Tibial nerve (tissue), 4 donors: ENCODE data around the gene WDR70.
"Not testable (repeated sequence)": the region's sequence is repeated elsewhere in the genome, so short reads cannot be mapped to it uniquely, and the experiment has no call there.

ENCODE experiments used
- EP300 ChIP-seq, 2 donors: sonication (generic); formaldehyde crosslinking; IDR thresholded peaks; one replicate each; pipeline ENCODE4 v1.6.1; 2017; ENCODE audit warnings: antibody characterized with exemption in 2 of 2, mild to moderate bottlenecking in 1 of 2
- POLR2A ChIP-seq, 2 donors: fragments of 450-650 bp; IDR thresholded peaks; one replicate each; pipeline ENCODE4 v1.6.1; 2017; ENCODE audit warnings: antibody characterized with exemption in 2 of 2, mild to moderate bottlenecking in 2 of 2, moderate library complexity in 2 of 2
- TF ChIP-seq, protein P1 (sequence below), 5 experiments: fragments of 200-600 bp in 3 of 5; fragments of 450-650 bp in 2 of 5; sonication (generic) in 3 of 5; IDR thresholded peaks; one replicate each; pipeline ENCODE4 v1.5.1; 2016 to 2019; ENCODE audit warnings: antibody characterized with exemption in 5 of 5, mild to moderate bottlenecking in 3 of 5, moderate library complexity in 2 of 5

DNA sequence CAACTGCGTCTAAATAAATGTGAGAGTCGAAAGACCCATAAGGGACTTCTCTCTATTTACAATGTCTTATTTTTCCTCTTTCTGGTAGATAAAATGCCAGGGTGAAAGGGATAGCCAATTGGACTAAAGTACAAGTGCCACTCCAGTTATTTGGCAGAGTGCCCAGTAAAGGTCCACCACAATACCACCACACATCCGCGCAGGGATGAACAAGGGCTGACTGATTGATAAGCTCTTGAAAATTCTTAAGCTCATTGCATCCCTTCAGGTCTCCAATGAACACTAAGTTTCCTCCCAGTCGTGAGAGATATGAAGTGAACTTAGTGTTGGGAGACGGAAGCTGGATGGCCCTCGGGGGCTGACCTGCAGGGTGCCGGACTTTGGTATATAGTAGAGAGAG lies 402.3 kb downstream of the WDR70 start:
- TF ChIP-seq, protein P1, sequence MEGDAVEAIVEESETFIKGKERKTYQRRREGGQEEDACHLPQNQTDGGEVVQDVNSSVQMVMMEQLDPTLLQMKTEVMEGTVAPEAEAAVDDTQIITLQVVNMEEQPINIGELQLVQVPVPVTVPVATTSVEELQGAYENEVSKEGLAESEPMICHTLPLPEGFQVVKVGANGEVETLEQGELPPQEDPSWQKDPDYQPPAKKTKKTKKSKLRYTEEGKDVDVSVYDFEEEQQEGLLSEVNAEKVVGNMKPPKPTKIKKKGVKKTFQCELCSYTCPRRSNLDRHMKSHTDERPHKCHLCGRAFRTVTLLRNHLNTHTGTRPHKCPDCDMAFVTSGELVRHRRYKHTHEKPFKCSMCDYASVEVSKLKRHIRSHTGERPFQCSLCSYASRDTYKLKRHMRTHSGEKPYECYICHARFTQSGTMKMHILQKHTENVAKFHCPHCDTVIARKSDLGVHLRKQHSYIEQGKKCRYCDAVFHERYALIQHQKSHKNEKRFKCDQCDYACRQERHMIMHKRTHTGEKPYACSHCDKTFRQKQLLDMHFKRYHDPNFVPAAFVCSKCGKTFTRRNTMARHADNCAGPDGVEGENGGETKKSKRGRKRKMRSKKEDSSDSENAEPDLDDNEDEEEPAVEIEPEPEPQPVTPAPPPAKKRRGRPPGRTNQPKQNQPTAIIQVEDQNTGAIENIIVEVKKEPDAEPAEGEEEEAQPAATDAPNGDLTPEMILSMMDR (IDR thresholded peaks at IDR 0.05) = not testable (repeated sequence)
- not testable (repeated sequence) for TF ChIP-seq POLR2A, EP300 (IDR thresholded peaks at IDR 0.05)
